SW480 (cell line): Measurements from ENCODE around the gene MYO1G.
A peak's percentile ranks its signal among the peaks of the same experiment; 100 is the strongest.
"Not testable (repeated sequence)": the region's sequence is repeated elsewhere in the genome, so short reads cannot be mapped to it uniquely, and the experiment has no call there.

ENCODE experiments used
- DNase-seq: peaks from one replicate; pipeline ENCODE4 v3.0.0-alpha.2; 2016; ENCODE audit warnings: low spot score

The MYO1G gene

DNA sequence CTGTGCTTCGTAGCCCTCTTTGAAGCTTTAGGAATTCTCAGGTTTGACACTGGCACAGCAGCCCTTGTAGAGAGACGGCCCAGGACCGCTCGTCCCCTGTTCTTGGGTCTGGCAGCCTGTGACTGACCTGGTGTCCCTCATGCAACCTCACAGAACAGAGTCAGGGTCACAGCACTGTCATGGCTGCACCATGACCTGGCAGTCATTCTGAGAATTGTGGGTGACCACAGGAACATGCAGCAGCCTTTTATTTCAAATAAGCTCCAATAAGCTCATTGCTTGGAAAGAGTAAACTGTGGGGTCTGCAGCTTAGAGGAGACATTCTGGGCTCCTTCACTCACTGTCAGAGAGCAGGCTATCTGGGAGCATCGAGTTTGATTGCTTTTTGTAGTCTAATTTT is 42.5 kb downstream of the MYO1G start:
- no peak for DNase-seq

DNA sequence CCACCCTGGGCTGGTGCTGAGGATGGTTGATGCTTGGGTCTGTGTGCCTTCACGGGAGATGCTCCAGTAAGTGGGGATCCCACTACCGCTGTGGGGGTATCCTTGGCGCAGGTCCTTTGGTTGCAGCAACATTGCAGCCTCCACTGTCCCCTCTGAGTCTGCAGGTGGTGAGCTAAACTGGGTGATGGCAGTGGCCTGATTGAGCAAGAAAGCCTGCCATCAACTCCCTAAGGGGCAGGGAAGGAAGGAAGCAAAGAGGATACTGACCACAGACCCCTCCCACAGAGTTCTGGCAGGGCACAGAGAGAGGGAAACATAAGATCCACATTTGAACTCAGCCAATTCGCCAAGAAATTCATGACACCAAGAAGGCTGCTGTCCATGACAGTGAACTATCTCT is 43.2 kb downstream of the MYO1G start:
- no peak for DNase-seq

DNA sequence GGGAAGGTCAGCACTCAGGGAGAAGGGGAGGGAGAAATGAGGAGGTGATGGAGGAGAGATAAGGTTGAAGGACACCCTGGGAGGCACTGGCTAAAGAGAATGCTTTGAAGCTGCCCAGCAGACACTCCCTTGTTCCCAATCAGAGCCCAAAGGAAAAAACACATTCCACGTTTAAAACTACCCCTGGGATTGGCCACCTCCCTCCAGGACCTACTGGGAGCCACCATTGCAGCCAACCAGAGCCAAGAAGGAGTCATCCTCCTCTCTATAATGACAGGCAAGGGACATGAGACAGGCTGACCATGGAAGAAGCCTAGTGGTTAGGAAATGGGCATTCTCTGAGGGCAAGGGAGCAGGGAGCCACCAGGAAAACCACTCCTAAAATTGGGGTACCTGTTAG is 43.8 kb downstream of the MYO1G start:
- no peak for DNase-seq

DNA sequence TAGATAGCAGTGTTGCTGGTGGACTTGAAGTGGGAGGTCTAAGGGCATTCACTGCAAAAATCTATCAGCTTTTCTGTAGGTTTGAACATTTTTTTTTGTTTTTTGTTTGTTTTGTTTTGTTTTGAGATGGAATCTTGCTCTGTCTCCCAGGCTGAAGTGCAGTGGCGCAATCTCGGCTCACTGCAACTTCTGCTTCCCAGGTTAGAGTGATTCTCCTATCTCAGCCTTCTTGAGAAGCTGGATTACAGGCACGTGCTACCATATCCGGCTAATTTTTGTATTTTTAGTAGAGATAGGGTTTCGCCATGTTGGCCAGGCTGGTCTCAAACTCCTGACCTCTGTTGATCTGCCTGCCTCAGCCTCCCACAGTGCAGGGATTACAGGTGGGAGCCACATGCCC is 44.3 kb downstream of the MYO1G start:
- not testable (repeated sequence) for DNase-seq

DNA sequence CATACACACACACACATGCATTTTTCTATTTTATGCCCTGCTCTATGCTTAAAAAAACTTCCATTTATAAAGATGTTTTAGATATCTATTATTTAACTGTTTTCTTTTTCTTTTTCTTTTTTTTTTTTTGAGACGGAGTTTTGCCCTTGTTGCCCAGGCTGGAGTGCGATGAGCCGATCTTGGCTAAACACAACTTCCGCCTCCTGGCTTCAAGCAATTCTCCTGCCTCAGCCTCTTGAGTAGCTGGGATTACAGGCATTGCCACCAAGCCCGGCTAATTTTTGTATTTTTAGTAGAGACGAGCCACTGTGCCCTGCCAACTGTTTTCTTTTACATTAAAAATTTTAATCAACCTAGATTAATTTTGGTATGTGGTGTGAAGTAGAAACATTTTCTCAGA is 47.9 kb downstream of the MYO1G start:
- no peak for DNase-seq

DNA sequence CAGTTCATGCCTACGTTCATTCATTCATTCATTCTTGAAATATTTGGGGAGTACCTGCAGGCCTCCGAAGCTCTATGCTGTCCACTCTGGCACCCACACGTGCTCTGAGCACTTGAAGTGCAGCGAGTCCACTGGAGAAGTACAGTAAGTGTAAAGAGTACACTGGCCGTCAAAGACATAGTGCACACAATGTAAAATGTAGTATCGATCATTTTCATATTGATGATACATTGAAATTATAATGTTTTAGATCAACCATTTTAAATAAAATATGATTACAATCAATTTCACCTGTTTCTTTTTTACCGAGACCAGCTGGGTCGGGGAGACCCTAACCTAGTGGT is 56.5 kb downstream of the MYO1G start:
- no peak for DNase-seq

DNA sequence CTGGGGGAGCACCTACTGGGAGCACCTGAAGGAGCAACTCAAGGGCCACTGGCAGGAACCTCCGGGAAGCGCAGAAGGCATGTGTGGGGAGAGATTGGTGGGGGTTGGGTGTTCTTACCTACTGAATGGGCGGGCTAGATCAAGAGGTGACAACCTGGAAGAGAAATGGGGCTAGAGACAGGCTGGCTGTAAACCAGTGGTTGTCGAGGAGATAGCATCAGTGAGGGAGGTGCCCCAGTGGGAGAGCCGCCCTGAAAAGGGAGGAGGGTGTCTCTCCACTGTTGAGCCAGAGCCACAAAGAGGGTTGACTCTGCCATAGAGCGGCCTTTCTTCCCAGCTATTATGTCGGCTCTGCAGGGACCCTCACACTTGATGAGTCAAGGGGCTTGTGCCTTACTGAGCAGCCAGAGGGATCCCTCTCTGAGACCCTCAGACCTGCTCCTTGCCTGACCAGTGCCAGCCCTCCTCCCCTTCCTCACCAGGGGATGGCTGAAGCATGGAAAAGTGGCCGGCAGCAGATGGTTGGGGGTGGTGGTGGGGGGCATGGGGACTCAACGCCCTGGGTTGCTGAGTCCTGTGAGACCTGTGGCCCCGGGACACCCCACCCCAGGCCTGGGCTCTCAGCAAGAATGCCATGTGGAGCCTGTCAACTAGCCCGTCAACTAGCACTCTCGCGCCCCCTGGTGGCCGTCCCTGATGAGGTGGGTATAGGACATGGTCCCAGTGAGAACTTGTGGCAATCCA is 57.0 kb downstream of the MYO1G start:
- DNase-seq, result peak; percentile 64

DNA sequence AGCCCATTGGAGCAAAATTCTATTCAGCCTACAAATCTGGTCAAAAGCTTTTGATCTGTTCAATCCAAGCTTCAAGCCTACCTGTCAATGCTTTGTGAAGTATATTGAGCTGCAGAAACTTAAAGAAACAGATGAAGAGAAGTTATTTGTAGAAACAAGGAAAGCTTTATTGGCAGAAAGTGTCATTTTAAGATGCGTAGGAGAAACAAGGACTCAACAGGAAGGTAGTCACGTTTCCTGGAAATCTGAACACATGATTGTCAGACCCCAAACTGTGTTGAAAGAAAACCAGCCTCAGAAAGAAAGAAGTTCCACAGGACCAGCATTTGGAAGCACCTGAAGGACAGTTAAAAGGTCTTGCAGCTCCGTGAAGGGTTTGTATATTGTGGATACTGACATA is 58.7 kb downstream of the MYO1G start:
- no peak for DNase-seq

DNA sequence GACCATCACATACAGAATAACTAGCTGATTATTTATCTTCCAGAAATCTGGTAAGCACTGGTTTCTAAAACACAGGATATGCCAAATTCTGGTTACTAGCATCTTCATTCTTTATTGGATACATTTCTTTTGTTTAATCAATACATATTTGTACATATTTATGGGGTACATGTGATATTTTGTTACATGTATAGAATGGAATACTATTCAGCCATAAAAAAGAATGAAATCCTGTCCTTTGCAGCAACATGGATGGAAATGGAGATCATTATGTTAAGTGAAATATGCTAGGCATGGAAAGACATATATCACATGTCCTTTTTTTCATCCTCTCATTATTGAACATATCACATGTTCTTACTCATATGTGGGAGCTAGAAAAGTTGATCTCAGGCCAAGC is 60.8 kb downstream of the MYO1G start:
- DNase-seq, result no peak

- no peak for DNase-seq
These were observed 61.4 kb downstream of the MYO1G start for GRCh38 chr7:44917465-44917864.

- no peak for DNase-seq
These were observed 63.7 kb downstream of the MYO1G start for GRCh38 chr7:44914992-44915607.

GRCh38 chr7:44912775-44913347 is 66.0 kb downstream of the MYO1G start:
- peak; percentile 22 for DNase-seq
